ENCODE measurements around the gene CFAP77. TPM values are rescaled to one million over a fixed set of nuclear protein-coding genes. Genes with fewer than 3 reads are reported as not detected.
"Not testable (repeated sequence)": the region's sequence is repeated elsewhere in the genome, so short reads cannot be mapped to it uniquely, and the experiment has no call there.

The CFAP77 gene
- total RNA-seq, 1 experiment from 2014 or later, result not detected

GRCh38 chr9:132568787-132569186 lies 158.8 kb downstream of the CFAP77 start:
- H3K36me3 ChIP-seq (ENCODE audit: insufficient read depth, low read length); H3K9ac ChIP-seq (ENCODE audit: low read length); H3K4me3 ChIP-seq (ENCODE audit: low read length); H4K20me1 ChIP-seq (ENCODE audit: insufficient read depth, low read depth, low read length); H3K27me3 ChIP-seq (ENCODE audit: low read length); H3K9me3 ChIP-seq (ENCODE audit: low read length); H2AFZ ChIP-seq (ENCODE audit: low read length); H3K79me2 ChIP-seq (ENCODE audit: low read length); H3K9me2 ChIP-seq (replicated peaks; ENCODE audit: insufficient read depth, low read length): not testable (repeated sequence)
- Histone ChIP-seq H3K4me1 (ENCODE audit: low read length) (peaks cover 46% of the 10 kb centered on the region), H3K27ac (ENCODE audit: low read length) (peak overlapping the region; percentile 37; the same call in 1 of the 2 replicates), H3K4me2 (ENCODE audit: low read depth, low read length, poor library complexity, severe bottlenecking) (peak overlapping the region; percentile 50)
- peak; percentile 60 for DNase-seq

GRCh38 chr9:132571806-132572600 lies 162.0 kb downstream of the CFAP77 start:
- H3K27me3 ChIP-seq (ENCODE audit: low read length), result no peaks in the 10 kb centered on the region
- no peaks in the 10 kb centered on the region for H3K9me3 ChIP-seq (ENCODE audit: low read length)
- no peak for DNase-seq

GRCh38 chr9:132572921-132573320 lies 162.9 kb downstream of the CFAP77 start:
- H3K79me2 ChIP-seq (ENCODE audit: low read length), result no peaks in the 10 kb centered on the region
- H3K9me3 ChIP-seq (ENCODE audit: low read length), result no peaks in the 10 kb centered on the region
- H3K4me1 ChIP-seq (ENCODE audit: low read length), result peaks cover 38% of the 10 kb centered on the region
- H4K20me1 ChIP-seq (ENCODE audit: insufficient read depth, low read depth, low read length), result peaks cover 13% of the 10 kb centered on the region; the same call in 1 of the 2 replicates
- DNase-seq, result no peak
- H3K4me2 ChIP-seq (ENCODE audit: low read depth, low read length, poor library complexity, severe bottlenecking), result no peak overlapping the region
- H3K9ac ChIP-seq (ENCODE audit: low read length), result no peak overlapping the region
- H3K4me3 ChIP-seq (ENCODE audit: low read length), result no peak overlapping the region
- H3K36me3 ChIP-seq (ENCODE audit: insufficient read depth, low read length), result no peaks in the 10 kb centered on the region
- H3K27me3 ChIP-seq (ENCODE audit: low read length), result no peaks in the 10 kb centered on the region
- H3K27ac ChIP-seq (ENCODE audit: low read length), result no peak overlapping the region
- no peaks in the 10 kb centered on the region for H3K9me2 ChIP-seq (replicated peaks; ENCODE audit: insufficient read depth, low read length)
- H2AFZ ChIP-seq (ENCODE audit: low read length), result no peak overlapping the region

More at GRCh38 chr9:132571806-132572600, 162.0 kb downstream of the CFAP77 start:
- H3K9me2 ChIP-seq (replicated peaks; ENCODE audit: insufficient read depth, low read length), result no peaks in the 10 kb centered on the region
- H3K9ac ChIP-seq (ENCODE audit: low read length), result no peak overlapping the region
- H3K4me1 ChIP-seq (ENCODE audit: low read length), result peaks cover 46% of the 10 kb centered on the region
- no peak overlapping the region for H3K4me2 ChIP-seq (ENCODE audit: low read depth, low read length, poor library complexity, severe bottlenecking)
- H2AFZ ChIP-seq (ENCODE audit: low read length), result no peak overlapping the region
- H4K20me1 ChIP-seq (ENCODE audit: insufficient read depth, low read depth, low read length), result peaks cover 12% of the 10 kb centered on the region; the same call in 1 of the 2 replicates
- no peaks in the 10 kb centered on the region for H3K79me2 ChIP-seq (ENCODE audit: low read length)
- no peaks in the 10 kb centered on the region for H3K36me3 ChIP-seq (ENCODE audit: insufficient read depth, low read length)
- no peak overlapping the region for H3K27ac ChIP-seq (ENCODE audit: low read length)
- no peak overlapping the region for H3K4me3 ChIP-seq (ENCODE audit: low read length)

DNA sequence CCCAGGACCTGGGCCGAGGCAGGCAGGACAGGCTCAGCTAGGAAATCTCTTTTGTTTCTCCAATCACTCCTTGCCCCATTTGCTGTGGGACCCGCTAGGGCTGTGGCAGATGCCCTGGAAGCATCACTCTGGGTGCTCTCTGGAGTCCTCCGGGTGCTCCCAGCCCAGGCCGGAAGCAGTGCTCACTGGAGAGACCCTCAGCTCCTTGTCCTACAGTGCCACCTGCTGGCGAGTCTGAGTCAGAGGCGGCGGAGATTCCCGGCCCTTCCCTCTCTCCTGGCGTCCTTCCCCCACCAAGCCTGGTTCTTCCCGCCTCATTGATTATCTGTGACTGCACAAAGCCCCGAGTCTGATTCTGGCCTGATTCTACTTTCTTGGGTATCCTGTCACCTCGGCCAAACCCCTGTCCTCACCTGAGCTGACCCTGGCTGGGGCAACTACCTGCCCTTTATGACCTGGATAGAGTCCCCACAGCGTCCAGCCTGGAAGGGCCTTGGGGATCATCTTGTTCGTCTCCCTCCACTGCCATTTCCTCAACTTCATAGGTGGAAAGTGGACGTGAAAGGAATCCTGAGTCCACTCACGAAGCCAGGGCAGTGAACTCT lies 165.1 kb downstream of the CFAP77 start:
- H3K4me2 ChIP-seq (ENCODE audit: low read depth, low read length, poor library complexity, severe bottlenecking), result no peak overlapping the region
- H3K9me2 ChIP-seq (replicated peaks; ENCODE audit: insufficient read depth, low read length), result no peaks in the 10 kb centered on the region
- no peaks in the 10 kb centered on the region for H3K9me3 ChIP-seq (ENCODE audit: low read length)
- H3K27ac ChIP-seq (ENCODE audit: low read length), result no peak overlapping the region
- peaks cover 18% of the 10 kb centered on the region for H3K4me1 ChIP-seq (ENCODE audit: low read length)
- peaks cover 16% of the 10 kb centered on the region; the same call in 1 of the 2 replicates for H4K20me1 ChIP-seq (ENCODE audit: insufficient read depth, low read depth, low read length)
- H2AFZ ChIP-seq (ENCODE audit: low read length), result no peak overlapping the region
- no peak overlapping the region for H3K4me3 ChIP-seq (ENCODE audit: low read length)
- no peaks in the 10 kb centered on the region for H3K36me3 ChIP-seq (ENCODE audit: insufficient read depth, low read length)
- no peaks in the 10 kb centered on the region for H3K79me2 ChIP-seq (ENCODE audit: low read length)
- no peaks in the 10 kb centered on the region for H3K27me3 ChIP-seq (ENCODE audit: low read length)
- H3K9ac ChIP-seq (ENCODE audit: low read length), result no peak overlapping the region
- peak; percentile 89 for DNase-seq

DNA sequence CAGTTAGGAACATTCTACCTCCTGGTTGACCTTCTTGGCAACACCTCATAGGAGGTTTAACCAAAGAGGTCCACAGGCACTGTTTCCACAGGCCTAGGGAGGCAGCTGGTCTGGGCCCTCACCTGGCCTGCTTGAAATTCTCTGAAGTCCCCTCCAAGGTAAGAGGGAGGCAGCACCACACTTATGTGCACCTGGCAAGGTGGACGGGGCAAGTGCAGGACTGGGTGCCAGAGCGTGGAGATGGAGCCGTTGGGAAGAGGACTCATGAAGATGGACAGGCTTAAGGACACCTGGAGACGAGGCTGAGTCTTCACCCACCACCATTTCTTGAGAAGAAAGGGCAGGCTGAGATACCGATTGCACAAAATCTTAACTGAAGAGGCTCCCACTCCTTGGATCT lies 165.8 kb downstream of the CFAP77 start:
- Histone ChIP-seq H3K4me3 (ENCODE audit: low read length) (no peak overlapping the region), H3K79me2 (ENCODE audit: low read length) (no peaks in the 10 kb centered on the region), H3K9me3 (ENCODE audit: low read length) (no peaks in the 10 kb centered on the region), H3K9me2 (replicated peaks; ENCODE audit: insufficient read depth, low read length) (no peaks in the 10 kb centered on the region), H2AFZ (ENCODE audit: low read length) (no peak overlapping the region), H3K9ac (ENCODE audit: low read length) (no peak overlapping the region), H3K27ac (ENCODE audit: low read length) (no peak overlapping the region), H3K36me3 (ENCODE audit: insufficient read depth, low read length) (no peaks in the 10 kb centered on the region), H3K27me3 (ENCODE audit: low read length) (no peaks in the 10 kb centered on the region), H4K20me1 (ENCODE audit: insufficient read depth, low read depth, low read length) (peaks cover 16% of the 10 kb centered on the region; the same call in 1 of the 2 replicates), H3K4me1 (ENCODE audit: low read length) (peaks cover 12% of the 10 kb centered on the region; the same call in 1 of the 2 replicates), H3K4me2 (ENCODE audit: low read depth, low read length, poor library complexity, severe bottlenecking) (no peak overlapping the region)
- no peak for DNase-seq

GRCh38 chr9:132577119-132577518 lies 167.1 kb downstream of the CFAP77 start:
- no peak overlapping the region for H3K4me2 ChIP-seq (ENCODE audit: low read depth, low read length, poor library complexity, severe bottlenecking)
- no peak overlapping the region for H3K4me3 ChIP-seq (ENCODE audit: low read length)
- H3K9me2 ChIP-seq (replicated peaks; ENCODE audit: insufficient read depth, low read length), result no peaks in the 10 kb centered on the region
- H3K36me3 ChIP-seq (ENCODE audit: insufficient read depth, low read length), result no peaks in the 10 kb centered on the region
- no peak overlapping the region for H3K9ac ChIP-seq (ENCODE audit: low read length)
- no peak overlapping the region for H3K27ac ChIP-seq (ENCODE audit: low read length)
- no peaks in the 10 kb centered on the region for H3K27me3 ChIP-seq (ENCODE audit: low read length)
- peaks cover 20% of the 10 kb centered on the region for H4K20me1 ChIP-seq (ENCODE audit: insufficient read depth, low read depth, low read length)
- peaks cover 7% of the 10 kb centered on the region; the same call in 1 of the 2 replicates for H3K4me1 ChIP-seq (ENCODE audit: low read length)
- no peak overlapping the region for H2AFZ ChIP-seq (ENCODE audit: low read length)
- H3K9me3 ChIP-seq (ENCODE audit: low read length), result no peaks in the 10 kb centered on the region
- no peaks in the 10 kb centered on the region for H3K79me2 ChIP-seq (ENCODE audit: low read length)
- DNase-seq, result no peak

GRCh38 chr9:132578367-132578932 lies 168.4 kb downstream of the CFAP77 start:
- peaks cover 25% of the 10 kb centered on the region for H4K20me1 ChIP-seq (ENCODE audit: insufficient read depth, low read depth, low read length)
- H3K4me3 ChIP-seq (ENCODE audit: low read length), result no peak overlapping the region
- no peaks in the 10 kb centered on the region for H3K9me2 ChIP-seq (replicated peaks; ENCODE audit: insufficient read depth, low read length)
- no peaks in the 10 kb centered on the region for H3K36me3 ChIP-seq (ENCODE audit: insufficient read depth, low read length)
- no peak overlapping the region for H3K27ac ChIP-seq (ENCODE audit: low read length)
- H3K9me3 ChIP-seq (ENCODE audit: low read length), result no peaks in the 10 kb centered on the region
- no peaks in the 10 kb centered on the region for H3K4me1 ChIP-seq (ENCODE audit: low read length)
- H3K27me3 ChIP-seq (ENCODE audit: low read length), result no peaks in the 10 kb centered on the region
- no peak overlapping the region for H2AFZ ChIP-seq (ENCODE audit: low read length)
- no peak overlapping the region for H3K4me2 ChIP-seq (ENCODE audit: low read depth, low read length, poor library complexity, severe bottlenecking)
- no peaks in the 10 kb centered on the region for H3K79me2 ChIP-seq (ENCODE audit: low read length)
- H3K9ac ChIP-seq (ENCODE audit: low read length), result no peak overlapping the region
- DNase-seq, result no peak

DNA sequence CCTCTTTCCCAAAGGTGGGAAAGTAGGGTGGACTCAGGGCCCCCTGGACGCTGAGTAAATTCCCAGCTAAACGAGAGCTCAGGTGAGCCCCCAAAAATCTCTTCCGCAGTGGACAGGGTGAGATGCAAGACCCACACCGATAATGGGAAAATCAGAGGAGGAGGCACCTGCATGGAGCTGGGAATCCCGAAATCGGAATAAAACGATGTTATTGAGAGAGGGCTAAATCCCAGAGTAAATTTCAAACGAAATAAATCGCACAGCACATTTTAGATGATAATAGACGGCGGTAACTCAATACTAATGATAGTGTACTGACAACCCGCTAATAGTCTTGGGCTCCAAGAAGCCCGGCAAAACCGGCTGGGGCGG lies 169.4 kb downstream of the CFAP77 start:
- no peak overlapping the region for H2AFZ ChIP-seq (ENCODE audit: low read length)
- H3K4me1 ChIP-seq (ENCODE audit: low read length), result no peaks in the 10 kb centered on the region
- no peak overlapping the region for H3K9ac ChIP-seq (ENCODE audit: low read length)
- H3K36me3 ChIP-seq (ENCODE audit: insufficient read depth, low read length), result no peaks in the 10 kb centered on the region
- no peak overlapping the region for H3K4me2 ChIP-seq (ENCODE audit: low read depth, low read length, poor library complexity, severe bottlenecking)
- no peak overlapping the region for H3K4me3 ChIP-seq (ENCODE audit: low read length)
- DNase-seq, result no peak
- H3K79me2 ChIP-seq (ENCODE audit: low read length), result no peaks in the 10 kb centered on the region
- no peaks in the 10 kb centered on the region for H3K9me3 ChIP-seq (ENCODE audit: low read length)
- H3K9me2 ChIP-seq (replicated peaks; ENCODE audit: insufficient read depth, low read length), result no peaks in the 10 kb centered on the region
- H3K27me3 ChIP-seq (ENCODE audit: low read length), result no peaks in the 10 kb centered on the region
- H3K27ac ChIP-seq (ENCODE audit: low read length), result no peak overlapping the region
- H4K20me1 ChIP-seq (ENCODE audit: insufficient read depth, low read depth, low read length), result peaks cover 25% of the 10 kb centered on the region

All from Karpas-422 (cell line).